ENCODE data around the gene ZNF471.

DNA sequence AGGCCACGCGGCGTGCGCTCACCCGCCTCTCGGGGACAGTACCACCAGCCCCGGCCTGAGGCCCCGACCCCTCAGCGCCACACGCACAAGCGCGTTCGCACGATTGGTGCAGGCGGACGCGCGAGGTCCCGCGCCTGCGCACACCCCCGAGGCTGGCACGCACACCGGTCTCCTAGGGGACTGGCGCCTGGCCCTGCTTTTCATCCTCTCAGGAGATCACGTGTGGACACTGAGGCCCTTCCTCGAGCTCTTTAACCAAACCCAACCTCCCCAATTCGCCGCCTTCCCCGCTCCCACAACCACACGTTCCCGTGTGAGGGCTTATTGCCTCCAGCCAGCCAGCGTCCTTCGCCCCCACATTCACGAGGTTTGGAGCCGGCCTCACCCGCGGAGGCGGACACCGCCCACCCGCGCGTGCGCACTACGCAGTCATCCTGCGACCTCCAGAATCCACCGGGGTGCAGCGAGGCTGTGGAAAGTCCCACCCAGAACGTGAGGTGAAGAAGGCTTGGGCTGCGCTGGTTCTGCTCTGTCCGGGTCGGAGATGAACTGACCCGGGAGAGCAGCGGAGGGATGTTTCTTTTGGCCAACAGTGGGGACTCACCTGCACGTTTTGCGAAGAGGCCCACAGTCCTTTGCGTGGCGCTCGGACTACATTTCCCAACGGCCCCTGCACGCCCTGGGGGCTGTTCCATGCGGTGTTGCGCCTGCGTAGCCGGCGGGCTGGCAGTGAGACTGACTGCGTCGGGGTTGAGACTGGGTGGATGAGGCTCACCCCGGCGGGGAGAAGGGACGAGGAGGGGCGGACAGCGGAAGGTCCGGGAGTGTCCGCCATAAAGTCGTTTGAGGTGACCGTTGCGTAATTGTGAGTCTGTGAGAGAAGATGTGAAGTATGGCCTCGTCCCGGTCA lies 30.0 kb upstream of the ZNF471 start:
- TF ChIP-seq, protein P1, sequence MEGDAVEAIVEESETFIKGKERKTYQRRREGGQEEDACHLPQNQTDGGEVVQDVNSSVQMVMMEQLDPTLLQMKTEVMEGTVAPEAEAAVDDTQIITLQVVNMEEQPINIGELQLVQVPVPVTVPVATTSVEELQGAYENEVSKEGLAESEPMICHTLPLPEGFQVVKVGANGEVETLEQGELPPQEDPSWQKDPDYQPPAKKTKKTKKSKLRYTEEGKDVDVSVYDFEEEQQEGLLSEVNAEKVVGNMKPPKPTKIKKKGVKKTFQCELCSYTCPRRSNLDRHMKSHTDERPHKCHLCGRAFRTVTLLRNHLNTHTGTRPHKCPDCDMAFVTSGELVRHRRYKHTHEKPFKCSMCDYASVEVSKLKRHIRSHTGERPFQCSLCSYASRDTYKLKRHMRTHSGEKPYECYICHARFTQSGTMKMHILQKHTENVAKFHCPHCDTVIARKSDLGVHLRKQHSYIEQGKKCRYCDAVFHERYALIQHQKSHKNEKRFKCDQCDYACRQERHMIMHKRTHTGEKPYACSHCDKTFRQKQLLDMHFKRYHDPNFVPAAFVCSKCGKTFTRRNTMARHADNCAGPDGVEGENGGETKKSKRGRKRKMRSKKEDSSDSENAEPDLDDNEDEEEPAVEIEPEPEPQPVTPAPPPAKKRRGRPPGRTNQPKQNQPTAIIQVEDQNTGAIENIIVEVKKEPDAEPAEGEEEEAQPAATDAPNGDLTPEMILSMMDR (conservative IDR thresholded peaks at IDR 0.05; ENCODE audit: low read depth, low read length) = no peak
- no peak for TF ChIP-seq EZH2 (IDR thresholded peaks at IDR 0.05; ENCODE audit: borderline replicate concordance, low read depth, low read length, poor library complexity, severe bottlenecking)
